ENCODE results near the gene PCGF6. TPM values are rescaled to one million over a fixed set of nuclear protein-coding genes. Genes with fewer than 3 reads are reported as not detected.
A peak's percentile ranks its signal among the peaks of the same experiment; 100 is the strongest.
"Not testable (repeated sequence)": the region's sequence is repeated elsewhere in the genome, so short reads cannot be mapped to it uniquely, and the experiment has no call there.

Gene PCGF6, protein sequence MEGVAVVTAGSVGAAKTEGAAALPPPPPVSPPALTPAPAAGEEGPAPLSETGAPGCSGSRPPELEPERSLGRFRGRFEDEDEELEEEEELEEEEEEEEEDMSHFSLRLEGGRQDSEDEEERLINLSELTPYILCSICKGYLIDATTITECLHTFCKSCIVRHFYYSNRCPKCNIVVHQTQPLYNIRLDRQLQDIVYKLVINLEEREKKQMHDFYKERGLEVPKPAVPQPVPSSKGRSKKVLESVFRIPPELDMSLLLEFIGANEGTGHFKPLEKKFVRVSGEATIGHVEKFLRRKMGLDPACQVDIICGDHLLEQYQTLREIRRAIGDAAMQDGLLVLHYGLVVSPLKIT
- 10 to 100 TPM; 11.6 to 16.2 (median 12.8) TPM for polyA plus RNA-seq (ENCODE audit: insufficient read depth in 1 of 5, insufficient read length in 5 of 5, low replicate concordance in 1 of 5)
- long read RNA-seq, donor 1, partial matches to known transcripts: 0 of 2 reads
- long read RNA-seq, donor 1, other reads (novel, unspliced or antisense): 0 of 2 reads
- long read RNA-seq, donor 2, partial matches to known transcripts: 0 of 1 reads
- long read RNA-seq, donor 2, other reads (novel, unspliced or antisense): 0 of 1 reads
- long read RNA-seq, donor 3, transcript PCGF6-202 (10 exons, 2,230 nt): major isoform, 6 of 6 reads
- long read RNA-seq, donor 3, partial matches to known transcripts: 0 of 6 reads
- long read RNA-seq, donor 3, other reads (novel, unspliced or antisense): 0 of 6 reads
- long read RNA-seq, donor 4: 0 reads
- long read RNA-seq, donor 5, partial matches to known transcripts: 0 of 3 reads
- long read RNA-seq, donor 5, other reads (novel, unspliced or antisense): 0 of 3 reads
- long read RNA-seq, donor 6, partial matches to known transcripts: 0 of 5 reads
- long read RNA-seq, donor 6, other reads (novel, unspliced or antisense): 0 of 5 reads
- long read RNA-seq, donor 7, partial matches to known transcripts: 24 of 24 reads
- long read RNA-seq, donor 7, other reads (novel, unspliced or antisense): 0 of 24 reads
- long read RNA-seq, donor 8, partial matches to known transcripts: 0 of 1 reads
- long read RNA-seq, donor 8, other reads (novel, unspliced or antisense): 0 of 1 reads

DNA sequence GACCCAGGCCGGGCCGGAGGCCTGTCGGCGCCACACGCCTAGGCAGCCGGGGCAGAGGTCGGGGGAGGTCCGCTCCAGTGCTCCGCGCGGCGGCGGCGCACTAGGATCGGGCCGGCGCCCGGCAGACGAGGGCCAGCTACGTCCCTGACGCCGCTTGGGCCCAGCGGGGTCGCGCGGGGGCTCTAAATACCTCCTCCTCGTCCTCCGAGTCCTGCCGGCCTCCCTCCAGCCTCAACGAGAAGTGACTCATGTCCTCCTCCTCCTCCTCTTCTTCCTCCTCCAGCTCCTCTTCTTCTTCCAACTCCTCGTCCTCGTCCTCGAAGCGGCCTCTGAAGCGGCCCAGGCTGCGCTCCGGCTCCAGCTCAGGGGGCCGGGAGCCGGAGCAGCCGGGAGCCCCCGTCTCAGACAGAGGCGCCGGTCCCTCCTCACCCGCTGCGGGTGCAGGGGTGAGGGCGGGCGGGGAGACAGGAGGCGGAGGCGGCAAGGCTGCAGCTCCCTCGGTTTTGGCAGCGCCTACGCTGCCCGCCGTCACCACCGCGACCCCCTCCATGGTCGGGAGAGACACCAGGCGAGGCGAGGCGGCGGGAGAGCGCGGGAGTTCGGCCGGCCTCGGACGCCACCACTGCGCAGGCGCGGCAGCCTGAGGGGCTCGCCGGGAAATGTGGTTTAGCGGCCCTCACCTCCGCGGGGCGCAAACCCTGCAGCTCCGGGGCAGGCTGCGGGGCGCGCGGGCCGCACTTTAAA lies at the start of gene PCGF6:
Gene PCGF6 (minus strand): TSS at position 624 of the 744 bp plus-strand sequence. CDS start 74 bp downstream, at position 550.
- DNase-seq: peak; percentile 82 to 88

DNA sequence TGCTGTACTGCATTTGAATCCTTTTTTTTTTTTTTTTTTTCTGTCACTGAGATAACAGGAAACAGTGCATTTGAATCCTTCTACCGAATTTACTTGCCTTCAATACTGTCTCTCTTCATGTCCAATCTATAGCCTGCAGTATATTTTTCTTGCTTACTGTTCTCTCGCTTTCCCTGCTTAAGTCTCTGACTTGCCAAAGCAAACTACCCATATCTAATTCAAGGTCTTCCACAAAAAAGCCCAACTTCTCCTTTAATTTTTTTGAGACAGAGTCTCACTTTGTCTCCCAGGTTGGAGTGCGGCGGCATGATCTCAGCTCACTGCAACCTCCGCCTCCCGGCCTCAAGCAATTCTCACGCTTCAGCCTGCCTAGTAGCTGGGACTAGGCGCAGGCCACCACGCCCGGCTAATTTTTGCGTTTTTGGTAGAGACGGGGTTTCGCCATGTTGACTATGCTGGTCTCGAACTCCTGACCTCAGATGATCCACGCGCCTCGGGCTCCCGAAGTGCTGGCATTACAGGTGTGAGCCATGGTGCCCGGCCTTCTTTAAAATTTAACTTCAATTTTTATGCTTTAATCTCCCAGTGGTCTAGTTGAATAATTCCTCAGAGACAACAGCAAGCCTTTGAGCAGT lies 46.4 kb upstream of the PCGF6 start:
- DNase-seq: no peak

DNA sequence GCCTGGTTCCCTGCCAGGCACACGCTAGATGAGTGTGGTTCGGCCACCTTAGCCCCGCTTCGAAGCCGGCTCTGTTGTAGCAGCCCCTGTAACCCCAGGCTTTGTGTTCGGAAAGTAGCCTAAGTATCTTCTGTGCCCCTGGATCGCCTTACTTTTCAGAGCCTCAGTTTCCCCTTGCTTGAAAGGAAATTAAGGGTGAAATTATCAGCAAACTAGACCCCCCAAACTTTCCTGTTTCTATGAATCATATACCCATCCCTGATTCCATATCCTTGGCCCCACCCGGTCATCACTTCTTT lies 45.8 kb upstream of the PCGF6 start:
- DNase-seq: no peak

DNA sequence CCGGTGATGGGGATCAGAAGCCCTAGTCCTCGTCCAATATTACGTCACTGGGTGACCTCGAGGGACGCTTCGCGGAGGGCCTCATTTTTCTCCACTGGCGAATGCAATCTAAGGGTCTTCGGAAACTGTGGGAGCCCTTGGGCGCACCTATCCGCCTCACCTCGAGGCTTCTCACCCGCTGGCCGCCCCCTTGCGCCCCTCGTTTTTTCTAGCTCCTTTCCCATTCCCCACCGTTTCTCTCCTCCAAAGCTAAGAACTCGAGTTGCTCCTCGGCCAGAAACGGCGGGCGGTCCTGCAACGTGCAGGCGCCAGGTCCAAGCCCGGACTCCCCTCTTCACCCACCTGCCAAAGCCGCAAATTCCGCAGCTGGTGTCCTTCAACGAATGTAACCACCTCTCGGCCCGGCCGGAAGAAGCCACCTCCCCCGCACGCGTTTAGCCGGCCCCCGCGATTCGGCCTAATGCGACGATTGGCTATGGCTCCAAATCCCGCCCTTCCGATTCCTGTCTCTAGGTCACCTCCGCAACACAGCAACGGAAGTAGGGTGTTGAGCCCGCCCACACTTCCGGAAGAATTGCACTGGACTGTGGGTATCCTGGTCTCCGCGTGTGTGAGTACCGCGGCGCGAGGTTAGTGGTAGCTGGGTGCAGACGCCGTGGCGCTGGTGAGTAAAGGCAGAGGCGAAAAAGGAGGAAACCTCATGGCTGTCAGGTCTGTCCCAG lies 45.3 kb upstream of the PCGF6 start, which contains the start of the genes ATP5MK and PDCD11:
Gene ATP5MK (minus strand): TSS at position 409 of the 722 bp plus-strand sequence. CDS start 4,018 bp downstream, outside the sequence.
Gene PDCD11 (plus strand): TSS at position 560 of the 722 bp plus-strand sequence. CDS start 1,801 bp downstream, outside the sequence.
- peak; percentile 93 to 95 for DNase-seq

DNA sequence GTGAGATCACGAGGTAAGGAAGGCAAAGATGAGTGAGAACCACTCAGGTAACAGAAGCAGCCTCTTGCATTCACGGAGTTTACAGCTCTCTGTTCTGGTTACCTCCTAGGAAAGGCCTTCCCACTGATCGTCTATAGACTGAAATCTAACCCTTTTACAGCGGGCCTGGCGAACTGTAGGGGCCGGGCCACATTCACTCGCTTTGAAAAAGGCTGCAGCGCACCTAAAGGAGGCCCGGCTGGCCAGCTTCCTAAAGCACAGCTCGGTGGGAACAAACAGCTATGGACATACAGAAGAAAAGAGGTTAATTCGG lies 44.8 kb upstream of the PCGF6 start:
- peak; percentile 10 to 14 for DNase-seq

DNA sequence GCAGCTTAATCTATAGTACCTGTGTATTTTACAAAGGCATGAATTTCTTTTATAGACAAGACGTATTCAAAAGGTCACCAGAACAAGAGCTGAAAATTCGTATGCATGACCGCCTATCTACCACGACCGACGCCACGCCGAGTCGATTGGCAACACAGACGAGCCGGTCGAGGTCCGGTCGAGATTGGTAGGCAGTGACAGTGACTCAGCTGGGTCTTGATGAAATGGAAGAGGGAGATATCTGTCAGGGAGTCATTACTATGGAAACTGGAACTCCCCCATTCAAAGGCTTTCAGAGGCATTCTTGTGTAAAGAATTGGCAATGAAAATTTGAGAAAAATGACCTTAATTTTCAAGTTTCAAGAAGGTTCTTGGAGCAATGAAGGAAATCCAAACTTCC lies 43.2 kb upstream of the PCGF6 start:
- no peak for DNase-seq

DNA sequence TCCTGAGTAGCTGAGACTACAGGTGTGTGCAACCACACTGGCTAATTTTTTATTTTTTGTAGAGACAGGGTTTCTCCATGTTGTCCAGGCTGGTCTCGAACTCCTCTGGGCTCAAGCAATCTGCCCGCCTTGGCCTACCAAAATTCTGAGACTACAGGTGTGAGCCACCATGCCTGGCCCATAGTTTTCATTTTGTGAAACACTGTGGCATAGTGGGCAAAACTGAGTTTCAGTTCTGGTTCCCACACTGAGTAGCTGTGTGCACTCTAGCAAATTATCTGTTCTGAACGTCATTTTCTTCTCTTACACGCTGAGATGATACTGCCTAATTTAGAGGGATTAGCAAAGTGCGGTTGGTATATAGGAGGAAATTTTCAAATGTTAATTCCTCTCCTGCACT lies 31.8 kb upstream of the PCGF6 start:
- DNase-seq: no peak

DNA sequence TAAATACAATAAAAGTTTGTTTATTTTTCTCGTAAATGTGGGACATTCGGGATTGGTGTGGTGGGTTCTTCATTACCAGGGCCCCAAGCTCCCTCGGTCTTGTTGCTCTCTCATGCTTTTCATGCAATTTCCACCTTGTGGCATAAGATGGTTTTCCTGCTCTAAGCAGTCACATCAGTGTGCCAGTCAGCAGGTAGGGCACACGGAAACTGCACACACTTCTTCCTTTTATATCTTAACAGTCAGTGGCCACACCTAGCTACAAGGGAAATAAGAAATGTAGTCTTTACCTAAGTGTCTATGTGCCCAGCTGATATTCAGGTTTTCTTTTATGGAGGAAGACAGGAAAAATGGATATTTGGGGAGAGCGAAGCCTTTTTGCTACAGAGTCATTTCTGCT lies 23.3 kb upstream of the PCGF6 start:
- DNase-seq: no peak

DNA sequence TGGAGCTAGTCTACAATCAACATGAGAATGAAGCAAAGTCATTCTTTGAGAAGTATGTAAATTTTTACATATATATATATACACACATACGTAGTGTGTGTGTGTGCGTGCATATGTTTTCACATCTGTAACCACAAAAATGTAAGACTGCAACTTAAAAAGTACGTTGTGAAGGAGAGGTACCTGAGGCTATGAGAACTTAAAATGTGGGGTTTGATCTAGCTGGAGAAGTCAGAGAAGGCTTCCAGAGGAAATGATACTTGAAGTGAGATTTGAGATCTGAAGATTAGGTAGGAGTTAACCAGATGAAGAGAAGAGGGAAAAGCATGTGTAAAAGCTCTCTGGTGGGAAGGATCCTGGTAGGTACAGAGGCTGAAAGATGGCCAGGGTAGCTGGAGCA lies 22.6 kb upstream of the PCGF6 start:
- DNase-seq: no peak

DNA sequence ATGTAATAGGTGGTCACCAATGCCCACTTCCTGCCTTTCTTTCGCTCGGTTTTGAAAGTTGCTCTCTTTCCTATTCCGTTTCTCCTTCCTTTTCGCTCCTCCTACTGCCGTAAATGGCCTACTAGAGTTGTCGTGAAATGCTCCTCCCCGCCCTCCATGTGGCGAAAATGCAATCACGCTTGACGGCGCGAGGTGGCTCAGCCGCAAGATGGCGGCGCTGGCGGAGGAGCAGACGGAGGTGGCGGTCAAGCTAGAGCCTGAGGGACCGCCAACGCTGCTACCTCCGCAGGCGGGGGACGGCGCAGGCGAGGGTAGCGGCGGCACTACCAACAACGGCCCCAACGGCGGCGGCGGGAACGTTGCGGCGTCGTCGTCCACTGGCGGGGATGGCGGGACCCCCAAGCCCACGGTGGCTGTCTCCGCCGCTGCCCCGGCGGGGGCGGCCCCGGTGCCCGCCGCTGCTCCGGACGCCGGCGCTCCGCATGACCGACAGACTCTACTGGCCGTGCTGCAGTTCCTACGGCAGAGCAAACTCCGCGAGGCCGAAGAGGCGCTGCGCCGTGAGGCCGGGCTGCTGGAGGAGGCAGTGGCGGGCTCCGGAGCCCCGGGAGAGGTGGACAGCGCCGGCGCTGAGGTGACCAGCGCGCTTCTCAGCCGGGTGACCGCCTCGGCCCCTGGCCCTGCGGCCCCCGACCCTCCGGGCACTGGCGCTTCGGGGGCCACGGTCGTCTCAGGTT lies 17.0 kb upstream of the PCGF6 start, which contains the start of gene TAF5:
Gene TAF5 (plus strand): TSS at position 195 of the 737 bp plus-strand sequence. CDS start 14 bp downstream, at position 209.
- DNase-seq: peak; percentile 91 to 93

DNA sequence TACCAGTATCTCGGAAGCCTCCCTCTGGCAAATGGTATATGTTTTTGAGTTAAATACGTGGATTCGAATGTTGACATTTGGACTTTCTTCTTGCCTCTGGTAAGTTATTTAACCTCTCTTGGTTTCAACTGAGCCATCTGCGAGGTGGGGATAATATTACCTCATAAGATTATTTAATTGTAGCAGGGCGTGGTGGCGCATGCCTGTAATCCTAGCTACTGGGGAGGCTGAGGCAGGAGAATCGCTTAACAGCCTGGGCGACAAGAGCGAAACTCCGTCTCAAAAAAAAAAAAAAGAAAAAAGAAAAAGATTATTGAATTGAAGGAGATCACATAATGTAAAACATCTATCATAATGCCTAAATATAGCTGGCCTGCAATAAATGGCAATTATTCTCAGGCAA lies 16.4 kb upstream of the PCGF6 start:
- DNase-seq: no peak

DNA sequence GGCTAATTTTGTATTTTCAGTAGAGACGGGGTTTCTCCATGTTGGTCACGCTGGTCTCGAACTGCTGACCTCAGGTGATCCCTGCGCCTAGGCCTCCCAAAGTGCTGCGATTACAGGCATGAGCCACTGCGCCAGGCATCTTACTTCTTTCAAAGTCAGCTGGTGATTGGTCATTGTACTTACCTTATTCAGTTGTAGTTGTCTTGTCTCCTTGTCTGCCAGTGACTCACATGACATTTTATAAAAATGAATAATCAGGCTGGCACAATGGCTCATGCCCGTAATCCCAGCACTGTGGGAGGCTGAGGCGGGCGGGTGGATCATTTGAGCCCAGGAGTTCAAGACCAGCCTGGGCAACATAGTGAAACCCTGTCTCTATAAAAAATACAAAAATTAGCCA lies 9.9 kb upstream of the PCGF6 start:
- not testable (repeated sequence) for DNase-seq

DNA sequence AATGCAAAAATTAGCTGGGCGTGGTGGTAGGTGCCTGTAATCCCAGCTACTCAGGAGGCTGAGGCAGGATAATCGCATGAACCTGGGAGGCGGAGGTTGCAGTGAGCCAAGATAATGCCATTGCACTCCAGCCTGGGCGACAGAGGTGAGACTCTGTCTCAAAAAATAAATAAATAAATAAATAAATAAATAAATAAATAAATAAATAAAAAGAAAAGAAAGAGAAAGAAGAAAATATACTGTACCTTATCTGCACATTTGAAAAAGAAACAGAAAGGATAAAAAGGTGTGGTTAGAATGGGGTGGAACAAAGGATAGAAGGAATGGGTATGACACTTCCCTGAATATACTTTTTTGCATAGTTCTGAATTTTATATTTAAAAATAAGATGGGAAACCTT lies 8.6 kb upstream of the PCGF6 start:
- not testable (repeated sequence) for DNase-seq

DNA sequence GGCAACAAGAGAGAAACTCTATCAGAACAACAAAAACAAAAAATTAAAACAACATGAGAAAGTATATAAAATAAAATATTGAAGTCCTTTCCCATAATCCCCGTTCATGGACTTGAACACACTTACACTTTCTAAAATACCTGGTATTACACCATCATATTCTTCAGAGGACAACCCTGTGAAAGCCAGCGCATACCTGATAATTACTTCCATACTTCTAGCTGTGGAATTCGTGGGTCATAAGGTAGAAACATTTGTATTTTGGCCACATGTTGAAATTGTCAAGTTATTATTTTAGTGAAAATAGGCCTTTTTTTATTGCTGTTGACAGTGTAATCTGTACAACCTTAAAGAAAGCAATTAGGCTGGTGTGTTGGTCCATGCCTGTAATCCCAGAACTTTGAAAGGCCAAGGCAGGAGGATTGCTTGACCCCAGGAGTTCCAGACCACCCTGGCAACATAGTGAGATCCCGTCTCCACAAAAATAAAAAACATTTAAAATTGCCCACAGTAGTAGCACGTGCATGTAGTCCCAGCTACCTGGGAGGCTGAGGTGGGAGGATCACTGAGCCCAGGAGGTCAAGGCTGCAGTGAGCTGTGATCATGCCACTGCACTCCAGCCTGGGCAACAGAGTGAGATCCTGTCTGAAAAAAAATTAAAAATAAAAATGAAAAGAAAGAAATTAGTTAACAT lies 5.1 kb upstream of the PCGF6 start:
- no peak for DNase-seq

DNA sequence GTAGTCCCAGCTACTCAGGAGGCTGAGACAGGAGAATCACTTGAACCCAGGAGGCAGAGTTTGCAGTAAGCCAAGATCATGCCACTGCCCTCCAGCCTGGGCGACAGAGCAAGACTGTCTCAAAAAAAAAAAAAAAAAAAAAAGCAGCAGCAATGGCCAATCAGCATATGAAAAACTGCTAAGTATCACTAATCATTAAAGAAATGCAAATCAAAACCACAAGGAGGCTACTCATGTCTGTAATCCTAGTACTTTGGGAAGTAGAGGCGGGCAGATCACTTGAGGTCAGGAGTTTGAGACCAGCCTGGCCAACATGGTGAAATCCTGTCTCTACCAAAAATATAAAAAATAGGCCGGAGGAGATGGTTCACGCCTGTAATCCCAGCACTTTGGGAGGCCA lies 3.6 kb upstream of the PCGF6 start:
- DNase-seq: not testable (repeated sequence)

DNA sequence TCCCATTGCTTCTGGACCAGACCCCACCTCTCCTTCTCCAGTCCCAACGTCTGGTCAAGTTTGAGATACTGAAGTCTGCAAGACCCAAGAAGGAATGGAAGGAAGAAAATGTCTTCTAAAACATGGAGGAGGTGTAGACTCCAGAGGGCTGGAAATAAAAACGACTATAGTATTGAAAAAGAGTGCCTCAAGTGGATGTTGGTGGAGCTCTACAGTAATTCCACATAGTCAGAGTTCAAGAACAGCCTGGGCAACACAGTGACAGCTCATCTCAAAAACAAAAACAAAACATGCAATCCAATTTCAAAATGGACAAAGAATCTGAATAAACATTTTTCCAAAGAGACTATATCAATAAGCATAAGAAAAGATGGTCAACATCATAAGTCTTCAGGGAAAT lies 2.3 kb upstream of the PCGF6 start:
- DNase-seq: no peak

DNA sequence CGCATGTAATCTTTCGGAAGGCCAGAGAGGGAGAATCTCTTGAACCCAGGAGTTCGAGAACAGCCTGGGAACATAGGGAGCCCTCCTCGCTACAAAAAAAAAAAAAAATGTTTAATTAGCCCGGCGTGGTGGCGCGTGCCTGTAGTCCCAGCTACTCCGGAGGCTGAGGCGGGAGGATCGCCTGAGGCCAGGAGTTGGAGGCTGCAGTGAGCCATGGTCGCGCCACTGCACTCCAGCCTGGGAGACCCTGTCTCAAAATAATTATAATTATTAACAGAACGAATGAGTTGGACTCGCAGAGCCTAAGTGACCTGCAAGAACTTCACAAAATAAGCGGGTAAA lies 794 bp downstream of the PCGF6 start:
- no peak for DNase-seq

DNA sequence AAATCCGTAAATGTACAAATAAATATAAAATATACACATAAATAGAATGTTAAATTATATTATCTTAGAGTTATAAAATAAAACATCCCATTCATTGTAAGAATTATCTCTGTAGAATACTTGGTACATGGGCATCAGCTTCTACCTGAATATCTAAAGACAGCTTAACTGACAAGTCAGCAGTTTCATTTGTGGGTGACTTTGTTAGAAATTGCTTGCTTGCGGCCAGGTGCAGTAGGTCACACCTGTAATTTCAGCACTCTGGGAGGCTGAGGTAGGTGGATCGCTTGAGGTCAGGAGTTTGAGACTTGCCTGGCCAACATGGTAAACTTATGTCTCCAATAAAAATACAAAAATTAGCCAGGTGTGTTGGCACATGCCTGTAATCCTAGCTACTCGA lies 14.6 kb downstream of the PCGF6 start:
- DNase-seq: no peak

DNA sequence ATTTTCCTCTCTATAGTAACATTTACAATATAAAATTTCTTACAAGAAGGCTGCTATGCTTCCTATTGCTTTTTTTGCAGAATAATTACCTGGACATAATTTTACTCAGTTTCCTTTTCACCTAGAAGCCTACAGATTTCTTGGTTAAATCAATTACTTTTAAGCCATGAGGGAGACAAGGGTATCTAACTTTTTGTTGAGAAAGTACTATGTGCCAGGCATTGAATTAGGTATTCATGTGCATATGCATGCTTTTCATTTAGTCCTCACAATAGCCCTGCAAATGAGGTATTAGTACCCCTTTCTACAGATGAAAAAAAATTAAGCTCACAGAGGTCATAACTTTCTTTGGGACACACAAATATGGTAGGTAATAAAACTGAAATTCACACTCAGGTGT lies 16.4 kb downstream of the PCGF6 start:
- no peak for DNase-seq
